Stimulated activated CD4-positive, alpha-beta T cell treated with anti-CD3 and anti-CD28 coated beads, Interleukin-15, amount 100 ng/mL, for 48 hours (primary cell): ENCODE results near the gene PTMA.
"Not testable (repeated sequence)": the region's sequence is repeated elsewhere in the genome, so short reads cannot be mapped to it uniquely, and the experiment has no call there.

Experiments
- DNase-seq, 2 donors: peaks; one replicate each; pipeline ENCODE4 v3.0.0-alpha.2; 2020; ENCODE audit warnings: low read depth in 2 of 2

PTMA gene

DNA sequence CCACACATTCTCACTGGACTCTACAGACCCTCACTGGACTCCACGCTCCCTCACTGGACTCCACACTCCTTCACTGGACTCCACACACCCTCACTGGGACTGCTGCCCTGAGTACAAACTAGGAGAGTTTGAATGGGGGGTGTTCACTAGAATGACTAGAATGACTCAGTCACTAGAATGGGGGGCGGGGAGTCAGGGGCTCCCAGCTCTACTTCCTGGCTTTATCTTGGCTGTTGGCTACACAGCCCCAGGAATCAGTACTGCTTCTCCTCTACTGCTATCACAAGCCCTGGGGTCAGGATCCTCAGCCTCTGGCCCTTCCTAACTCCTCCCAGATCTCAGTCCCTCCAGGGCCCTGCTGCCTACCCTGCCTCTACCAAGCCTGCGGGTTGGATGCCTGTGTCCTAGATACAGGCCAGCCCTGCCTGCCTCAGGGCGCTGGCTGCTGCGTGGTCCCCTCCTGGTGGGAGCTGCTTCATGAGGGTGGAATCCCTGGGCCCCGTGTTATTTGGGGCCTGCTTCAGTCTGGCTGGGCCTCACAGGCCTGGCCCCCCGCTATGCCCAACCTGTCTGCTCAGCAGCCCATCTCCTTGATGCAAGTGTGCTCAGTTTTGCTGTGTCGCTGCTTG, 7.8 kb downstream of the PTMA start:
- no peak for DNase-seq

DNA sequence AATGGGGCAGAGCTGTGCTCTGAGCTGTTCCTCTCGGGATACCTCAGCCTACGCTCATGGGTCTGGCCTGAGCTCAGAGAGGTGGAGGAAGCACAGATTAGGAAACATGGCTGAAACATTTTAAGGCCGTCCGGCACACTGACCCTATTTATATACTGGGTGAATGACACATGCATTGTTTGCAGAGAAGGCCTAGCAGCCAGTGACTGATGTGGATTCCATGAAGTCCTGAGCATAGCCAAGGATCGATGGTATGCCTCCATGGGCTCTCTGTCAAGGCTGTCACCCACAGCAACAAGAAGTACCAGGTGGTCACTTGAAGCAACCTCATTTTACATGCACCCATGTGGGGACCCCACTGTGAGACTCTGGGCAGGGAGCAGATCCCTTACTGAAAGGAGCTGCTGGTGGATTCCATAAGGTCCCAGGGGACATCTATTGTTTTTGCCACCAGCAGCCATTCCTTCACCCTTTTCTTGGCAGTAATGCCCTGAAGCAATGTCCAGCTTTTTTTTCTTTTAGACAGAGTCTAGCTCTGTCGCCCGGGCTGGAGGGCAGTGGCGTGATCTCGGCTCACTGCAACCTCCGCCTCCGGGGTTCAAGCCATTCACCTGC, 8.4 kb downstream of the PTMA start:
- DNase-seq, result no peak

DNA sequence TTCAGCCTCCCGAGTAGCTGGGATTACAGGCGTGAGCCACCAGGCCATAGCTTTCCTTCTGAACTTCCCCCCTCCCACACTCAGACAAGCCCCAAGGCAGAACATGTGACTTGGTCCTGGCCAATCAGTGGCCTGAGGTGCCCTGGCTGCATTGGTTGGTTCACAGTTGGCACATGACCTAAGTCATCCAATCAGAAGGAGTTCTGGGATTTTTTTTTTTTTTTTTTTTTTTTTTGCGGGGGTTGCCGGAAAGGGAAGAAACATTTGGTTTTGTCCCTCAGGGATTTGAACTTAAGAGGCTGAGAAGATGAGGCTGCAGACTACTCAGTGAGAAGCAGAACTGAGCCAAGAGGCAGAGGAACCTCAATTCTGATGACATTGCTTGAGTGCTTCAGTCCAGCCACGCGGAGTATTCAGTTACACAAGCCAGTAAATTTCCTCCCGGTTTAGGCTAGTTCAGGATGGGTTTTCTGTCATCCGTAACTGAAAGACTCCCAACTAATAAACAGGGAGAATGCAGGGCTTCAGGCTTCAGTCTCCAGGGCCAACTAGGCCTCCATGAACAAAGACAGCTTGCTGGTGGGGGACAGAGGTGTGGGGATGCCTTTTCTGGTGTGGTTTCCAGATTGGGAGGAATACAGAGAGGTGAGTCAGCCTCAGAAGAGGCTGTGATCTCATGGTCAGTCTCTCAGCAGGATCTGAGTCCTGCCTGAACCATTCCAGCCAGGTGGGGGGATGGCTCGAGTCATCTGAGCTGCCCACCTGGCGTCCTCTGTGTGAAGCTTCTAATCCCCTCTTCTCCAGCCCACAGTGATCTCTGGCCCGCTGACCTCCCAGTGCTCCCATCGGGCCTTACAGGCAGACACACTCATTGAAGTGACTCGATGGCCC, 9.2 kb downstream of the PTMA start:
- DNase-seq, result peak in 1 of 2 donors; percentile 33

DNA sequence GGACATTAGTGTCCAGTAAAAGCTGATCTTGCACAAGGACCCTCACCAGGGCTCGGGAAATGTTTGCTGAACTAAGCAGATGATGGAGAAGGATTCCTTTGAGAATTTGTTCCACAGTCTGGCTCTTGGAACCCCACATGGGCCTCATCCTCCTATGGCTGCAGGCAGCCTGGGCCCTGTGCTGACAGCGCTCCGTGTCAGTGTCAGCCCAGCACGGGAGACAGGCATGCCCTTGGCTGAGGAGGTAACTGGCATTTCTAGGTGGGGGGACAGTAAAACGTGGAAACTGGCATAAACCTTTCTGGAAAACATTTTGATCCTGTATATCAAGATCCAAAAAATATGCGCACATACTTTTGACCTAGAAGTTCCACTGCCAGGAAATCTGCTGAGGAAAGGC, 10.5 kb downstream of the PTMA start:
- no peak for DNase-seq

DNA sequence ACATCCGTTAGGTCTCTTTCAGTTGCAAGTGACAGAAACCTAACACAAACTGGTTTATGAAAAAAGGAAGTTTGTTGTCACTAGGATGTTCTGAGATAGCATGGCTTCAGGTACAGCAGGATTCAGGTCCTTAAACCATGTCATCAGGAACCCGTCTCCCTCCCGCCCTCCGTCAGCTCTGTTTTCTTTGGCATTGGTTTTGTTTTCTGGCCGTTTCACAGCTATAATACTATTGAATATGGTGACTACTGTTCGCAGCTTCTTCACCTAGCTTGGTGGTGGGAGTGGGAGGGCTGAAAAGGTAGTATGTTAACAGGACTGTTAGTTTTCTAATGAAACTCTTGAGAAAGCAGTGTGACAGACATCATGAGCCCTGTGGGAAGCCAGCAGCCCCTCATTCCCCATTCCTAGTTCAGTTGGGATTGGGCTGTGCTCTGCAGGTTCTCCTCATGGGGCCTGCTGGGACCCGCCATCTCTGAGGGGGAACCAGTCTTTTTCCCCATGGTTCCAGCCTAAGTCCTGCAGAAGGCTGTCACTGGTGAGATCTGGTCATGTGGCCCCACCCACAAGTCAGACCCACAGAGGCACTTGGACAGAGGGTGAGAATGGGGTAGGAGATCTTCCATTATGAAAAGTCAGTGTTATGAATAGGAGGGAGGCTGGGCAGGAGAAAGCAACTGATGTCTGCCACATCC, 12.1 kb downstream of the PTMA start:
- no peak for DNase-seq

DNA sequence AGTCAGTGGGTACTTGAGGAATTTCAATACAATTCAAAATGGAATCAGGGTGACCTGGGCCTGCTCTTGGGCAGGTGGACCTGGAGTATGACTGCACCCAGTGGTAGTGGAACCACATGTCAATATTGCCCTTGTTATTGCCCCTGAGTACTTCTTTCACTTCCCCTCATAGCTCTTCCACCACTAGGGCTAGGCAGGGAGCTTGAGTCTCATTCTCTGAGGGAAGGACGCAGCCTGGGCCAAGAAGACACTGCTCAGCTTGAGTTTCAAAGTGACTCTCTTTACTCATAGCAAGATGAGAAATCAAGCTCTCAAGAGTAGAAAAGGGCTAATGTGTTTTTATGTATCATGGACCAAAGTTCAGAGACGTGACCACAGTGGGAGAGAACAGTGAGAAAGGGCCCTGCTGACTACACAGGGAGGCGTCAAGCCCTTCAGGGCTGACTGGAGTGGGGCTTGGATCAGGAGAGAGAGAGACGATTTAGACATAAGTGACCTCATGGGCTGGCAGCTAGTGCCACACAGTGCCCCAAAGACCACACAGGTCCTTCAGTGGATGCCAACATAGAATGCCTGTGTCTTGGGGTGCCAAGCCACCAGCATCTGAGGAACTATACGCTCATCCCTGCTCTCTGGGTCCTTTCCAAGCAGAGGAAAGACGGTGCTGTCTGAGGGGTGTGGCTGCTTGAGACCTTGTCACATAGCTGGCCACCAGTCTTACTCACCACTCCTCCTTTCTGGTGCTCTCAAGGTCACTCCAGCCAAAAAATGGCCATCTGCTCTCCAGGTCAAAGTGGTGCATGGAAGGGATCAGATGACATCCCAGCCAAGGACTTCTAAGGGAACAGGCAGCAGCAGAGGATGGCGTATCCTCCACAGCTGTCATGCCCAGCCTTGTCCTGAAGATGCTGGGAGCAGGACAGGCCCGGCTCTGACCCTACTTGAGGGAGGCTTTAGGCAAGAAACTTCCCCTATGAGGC, 13.0 kb downstream of the PTMA start:
- no peak for DNase-seq

DNA sequence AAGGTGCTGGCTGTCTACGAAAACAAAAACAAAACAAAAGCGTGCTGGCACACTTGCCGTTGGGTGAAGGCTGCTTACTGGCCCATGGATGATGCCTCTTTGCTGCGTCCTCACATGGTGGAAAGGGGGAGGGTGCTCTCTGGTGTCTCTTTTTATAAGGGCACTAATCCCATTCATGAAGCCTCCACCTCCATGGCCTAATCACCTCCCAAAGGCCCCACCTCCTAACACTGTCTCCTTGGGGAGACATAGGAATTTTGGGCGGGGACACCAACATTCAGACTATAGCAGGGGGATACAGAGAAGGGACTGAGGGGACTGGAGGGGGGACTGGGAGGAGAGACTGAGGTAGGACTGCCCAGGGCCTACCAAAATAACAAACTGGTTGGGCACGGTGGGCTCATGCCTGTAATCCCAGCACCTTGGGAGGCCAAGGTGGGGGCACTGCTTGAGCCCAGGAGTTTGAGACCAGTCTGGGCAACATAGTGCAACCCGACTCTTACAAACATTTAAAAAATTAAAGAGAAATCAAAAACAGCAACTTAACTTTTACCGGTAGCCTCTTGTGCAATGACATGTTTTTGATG, 14.5 kb downstream of the PTMA start:
- no peak for DNase-seq

DNA sequence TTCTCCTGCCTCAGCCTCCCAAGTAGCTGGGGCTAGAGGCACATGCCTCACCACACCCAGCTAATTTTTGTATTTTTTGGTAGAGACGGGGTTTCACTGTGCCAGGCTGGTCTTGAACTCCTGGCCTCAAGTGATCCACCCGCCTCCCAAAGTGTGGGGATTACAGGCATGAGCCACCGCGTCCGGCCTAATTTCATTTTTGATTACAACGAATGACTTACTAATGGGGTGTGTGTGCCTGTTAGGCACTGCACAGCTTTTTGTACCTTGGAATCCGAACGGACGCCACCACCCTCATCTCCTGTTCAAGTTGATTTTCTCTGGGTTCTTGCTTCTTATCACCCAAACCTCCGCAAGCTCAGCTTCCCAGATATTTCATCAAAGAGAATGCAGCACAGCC, 17.2 kb downstream of the PTMA start:
- no peak for DNase-seq

DNA sequence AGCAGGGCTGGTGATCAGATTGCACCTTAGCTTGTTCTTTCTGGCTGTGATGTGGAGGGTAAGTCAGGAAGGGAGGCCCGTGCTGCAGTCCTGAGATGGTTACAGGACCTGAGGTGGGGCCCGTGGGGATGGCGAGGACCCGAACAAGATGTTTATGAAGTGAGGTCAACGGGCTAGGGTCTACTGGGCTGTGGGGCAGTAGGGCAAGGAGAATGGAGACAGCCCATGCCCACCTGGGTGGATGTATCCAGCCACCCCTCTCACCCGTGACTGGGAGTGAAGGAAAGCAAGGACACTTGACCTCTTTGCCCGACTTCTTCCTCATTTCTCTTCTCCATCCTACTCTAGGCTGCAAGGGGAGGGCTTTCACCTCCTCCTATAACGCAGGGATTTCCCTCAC, 18.0 kb downstream of the PTMA start:
- DNase-seq, result no peak

DNA sequence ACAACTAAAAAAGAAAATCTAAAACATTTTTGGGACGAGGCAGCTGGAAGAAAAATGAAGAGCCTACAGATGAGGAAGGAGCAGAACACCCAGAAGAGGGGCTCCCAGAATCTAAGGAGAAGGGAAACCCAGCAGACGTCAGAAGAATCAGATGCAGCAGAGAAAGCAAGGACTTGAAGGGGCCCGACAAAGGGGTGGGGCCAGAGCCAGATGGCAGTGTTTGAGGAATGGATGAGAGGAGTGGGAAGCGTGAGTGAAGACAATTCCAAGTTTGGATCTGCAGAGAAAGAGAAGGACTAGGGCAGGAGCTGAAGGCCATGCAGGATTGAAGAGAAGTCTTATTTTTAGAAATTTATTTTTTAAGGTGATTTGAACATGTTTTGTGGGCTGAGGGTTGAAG, 19.3 kb downstream of the PTMA start:
- DNase-seq, result no peak

DNA sequence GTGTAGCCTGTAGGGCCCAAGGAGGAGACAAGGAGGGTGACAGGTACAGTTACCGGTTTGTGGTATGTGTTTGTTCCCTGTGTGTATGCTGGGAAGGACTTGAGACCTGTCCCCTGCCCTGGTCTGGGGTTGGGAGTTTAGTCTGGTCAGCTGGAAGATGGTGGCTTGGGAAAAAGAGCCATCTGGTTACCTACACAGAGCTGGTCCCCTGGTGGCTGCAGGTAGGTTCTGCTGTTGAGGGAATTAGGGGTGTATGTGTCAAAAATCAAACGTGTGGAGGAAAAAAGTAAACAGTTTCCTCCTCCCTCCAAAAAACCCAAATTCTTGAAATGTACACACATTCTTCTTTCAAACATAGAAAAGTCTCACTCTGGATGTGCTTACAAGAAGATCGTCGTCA, 24.3 kb downstream of the PTMA start:
- DNase-seq, result no peak

DNA sequence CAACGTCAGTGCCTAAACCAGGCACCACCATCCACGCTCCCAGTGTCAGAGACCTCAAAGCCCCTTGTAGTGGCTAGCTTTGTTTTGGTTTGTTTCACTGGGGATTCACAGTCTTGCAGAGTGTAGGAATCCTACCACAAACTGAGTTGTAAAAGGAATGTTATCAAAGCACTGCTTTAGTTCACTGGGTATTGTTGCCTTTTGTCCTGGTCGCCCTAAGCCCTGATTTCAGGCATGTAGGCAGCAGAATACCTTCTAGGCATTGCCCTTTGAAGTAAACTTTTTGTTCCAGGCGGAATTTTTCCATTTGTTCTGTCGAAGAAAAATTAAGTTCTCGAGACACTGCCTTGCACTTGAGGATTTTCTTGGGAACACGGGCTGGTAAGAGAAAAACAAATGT, 29.4 kb downstream of the PTMA start:
- DNase-seq, result no peak

DNA sequence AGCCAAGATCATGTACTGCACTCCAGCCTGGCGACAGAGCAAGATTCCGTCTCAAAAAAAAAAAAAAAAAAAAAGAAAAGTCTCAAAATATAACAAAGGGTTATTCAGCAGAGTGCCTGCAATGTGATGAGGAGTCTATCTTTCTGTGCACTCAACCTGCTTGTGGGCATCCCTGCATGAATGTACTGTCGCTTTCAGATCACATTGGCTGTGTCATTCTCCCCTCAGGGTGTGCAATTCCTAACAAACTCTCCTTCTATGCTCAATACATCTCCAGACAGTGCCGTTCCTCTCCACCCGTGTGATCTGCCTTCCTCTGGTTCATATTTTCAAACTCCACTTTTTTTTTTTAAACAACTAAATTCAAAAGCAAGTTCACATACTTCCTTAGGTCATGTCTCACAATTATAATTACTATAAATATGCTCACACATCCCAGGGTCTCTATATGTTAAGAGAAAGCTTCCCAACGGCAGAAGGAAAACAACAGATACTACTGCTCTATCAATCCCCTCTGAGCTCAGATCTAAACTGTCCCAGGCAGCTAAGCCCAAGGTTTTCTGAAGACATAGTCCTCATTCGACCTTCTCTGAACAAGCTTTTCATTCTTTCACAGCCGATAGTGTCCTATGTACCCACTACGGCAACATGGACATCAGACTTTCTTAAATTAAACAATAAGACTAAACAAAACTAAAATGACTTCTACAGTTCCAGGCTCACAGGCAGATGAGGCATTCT, 35.2 kb downstream of the PTMA start:
- DNase-seq, result no peak

DNA sequence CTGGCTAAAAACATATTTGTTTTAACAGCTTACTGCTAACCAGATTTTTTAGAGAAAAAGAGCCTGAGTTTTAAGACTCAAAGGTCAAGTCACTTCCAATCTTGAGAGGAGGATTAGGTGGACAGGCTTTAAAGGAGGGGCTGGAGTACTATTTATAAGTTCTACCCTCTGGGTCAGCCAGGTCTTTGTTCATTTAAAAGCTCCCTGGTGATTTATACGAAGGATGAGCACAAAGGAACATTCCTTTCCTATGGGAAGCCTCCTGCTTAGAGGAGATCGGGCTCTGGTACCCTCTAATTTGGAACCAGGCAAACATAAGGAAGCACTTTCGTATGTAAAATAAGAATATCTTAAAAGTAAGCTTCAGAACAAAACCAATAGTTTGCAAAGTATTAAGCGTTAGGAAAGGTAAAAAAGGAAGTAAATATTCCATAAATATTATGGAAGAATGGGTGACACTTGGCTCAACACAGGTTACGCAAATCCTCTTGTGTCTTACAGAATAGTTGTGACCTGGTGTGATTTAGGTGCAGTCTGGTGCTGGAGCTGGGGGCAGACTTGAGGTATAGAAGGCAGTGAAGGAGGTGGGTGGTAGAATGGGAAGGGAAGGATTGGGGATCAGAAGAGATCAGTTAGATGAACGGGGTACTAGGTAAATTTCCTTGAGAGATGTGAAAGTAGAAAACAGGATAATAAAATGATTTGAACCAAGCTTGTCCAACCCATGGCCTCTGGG, 37.1 kb downstream of the PTMA start:
- DNase-seq, result no peak

DNA sequence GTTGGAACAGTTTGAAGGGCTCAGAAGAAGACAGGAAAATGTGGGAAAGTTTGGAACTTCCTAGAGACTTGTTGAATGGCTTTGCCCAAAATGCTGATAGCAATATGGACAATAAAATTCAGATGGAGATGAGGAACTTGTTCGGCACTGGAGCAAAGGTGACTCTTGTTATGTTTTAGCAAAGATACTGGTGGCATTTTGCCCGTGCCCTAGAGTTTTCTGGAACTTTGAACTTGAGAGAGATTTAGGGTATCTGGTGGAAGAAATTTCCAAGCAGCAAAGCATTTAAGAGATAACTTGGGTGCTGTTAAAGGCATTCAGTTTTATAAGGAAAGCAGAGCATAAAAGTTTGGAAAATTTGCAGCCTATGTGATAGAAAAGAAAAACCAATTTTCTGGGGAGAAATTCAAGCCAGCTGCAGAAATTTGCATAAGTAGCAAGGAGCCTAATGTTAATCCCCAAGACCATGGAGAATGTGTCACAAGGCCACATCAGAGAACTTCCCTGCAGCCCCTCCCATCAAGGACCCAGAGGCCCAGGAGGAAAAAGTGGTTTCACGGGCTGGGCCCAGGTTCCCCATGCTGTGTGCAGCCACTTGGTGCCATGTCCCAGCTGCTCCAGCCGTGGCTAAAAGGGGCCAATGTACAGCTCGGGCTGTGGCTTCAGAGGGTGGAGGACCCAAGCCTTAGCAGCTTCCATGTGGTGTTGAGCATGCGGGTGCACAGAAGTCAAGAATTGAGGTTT, 40.0 kb downstream of the PTMA start:
- not testable (repeated sequence) for DNase-seq

DNA sequence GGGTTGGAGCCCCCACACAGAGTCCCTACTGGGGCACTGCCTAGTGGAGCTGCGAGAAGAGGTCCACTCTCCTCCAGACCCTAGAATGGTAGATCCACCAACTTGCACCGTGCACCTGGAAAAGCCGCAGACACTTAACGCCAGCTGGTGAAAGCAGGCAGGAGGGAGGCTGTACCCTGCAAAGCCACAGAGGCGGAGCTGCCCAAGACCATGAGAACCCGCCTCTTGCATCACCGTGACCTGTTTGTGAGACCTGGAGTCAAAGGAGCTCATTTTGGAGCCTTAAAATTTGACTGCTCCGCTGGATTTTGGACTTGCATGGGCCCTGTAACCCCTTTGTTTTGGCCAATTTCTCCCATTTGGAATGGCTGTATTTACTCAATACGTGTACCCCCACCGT, 40.7 kb downstream of the PTMA start:
- DNase-seq, result not testable (repeated sequence)

DNA sequence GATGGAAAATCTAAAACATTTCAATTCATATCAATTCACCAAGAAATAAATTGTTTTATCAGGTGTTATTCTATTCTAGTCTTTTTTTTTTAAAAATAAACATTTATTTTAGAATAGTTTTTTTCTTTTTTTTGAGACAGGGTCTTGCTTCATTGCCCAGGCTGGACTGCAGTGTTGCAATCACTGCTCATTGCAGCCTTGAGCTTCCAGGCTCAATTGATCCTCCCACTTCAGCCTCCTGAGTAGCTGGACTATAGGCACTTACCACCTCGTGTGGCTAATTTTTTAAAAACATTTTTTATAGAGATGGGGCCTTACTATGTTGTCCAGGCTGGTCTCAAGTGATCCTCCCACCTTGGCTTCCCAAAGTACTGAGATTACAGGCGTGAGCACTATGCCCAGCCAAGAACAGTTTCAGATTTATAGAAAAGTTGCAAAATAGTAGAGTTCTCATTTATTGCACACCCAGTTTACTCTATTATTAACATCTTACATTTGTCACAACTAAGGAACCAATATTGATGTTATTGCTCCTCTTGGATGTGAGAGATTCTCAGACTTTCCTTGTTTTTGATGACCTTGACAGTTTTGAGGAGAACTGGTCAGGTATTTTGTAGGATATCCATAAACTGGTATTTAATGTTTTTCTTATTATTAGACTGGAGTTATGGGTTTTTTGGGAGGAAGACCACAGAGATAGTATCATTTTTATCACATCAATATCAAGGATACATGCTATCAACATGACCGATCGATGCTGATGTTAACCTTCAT, 42.9 kb downstream of the PTMA start:
- no peak for DNase-seq

DNA sequence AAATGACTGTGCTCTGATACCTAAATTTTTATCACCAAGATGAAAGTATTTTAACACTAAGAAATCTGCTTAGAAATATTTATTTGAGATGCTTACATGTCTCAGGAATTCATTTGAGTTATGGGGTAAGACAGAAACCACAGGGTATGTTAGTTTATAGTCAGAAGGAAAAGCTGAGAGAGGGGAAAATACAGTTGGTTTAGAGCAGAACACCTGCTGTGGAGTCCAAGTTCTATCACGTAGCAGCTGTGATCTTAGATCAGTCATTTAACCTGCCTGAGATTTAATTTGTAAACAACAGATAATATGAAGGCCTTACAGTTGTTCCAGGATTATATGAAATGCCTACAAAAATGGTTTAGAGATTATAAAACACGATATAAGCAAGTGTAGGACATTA, 43.7 kb downstream of the PTMA start:
- DNase-seq, result no peak
